Mammary epithelial cell (primary cell): ENCODE data around the gene MAB21L2.

Experiments used
- CTCF ChIP-seq, 2 donors: IDR thresholded peaks in 1 of 2; conservative IDR thresholded peaks in 1 of 2; 2 replicates each; pipeline ENCODE4 v1.5.1; 2011 to 2012; ENCODE audit warnings: inconsistent platforms in 2 of 2, low read length in 2 of 2, mild to moderate bottlenecking in 2 of 2, control low read depth in 1 of 2, low read depth in 1 of 2; ENCODE audit not compliant: insufficient read depth in 1 of 2; ENCODE audit errors: extremely low read depth in 1 of 2
- EZH2 ChIP-seq: IDR thresholded peaks from 2 replicates; pipeline ENCODE4 v1.6.1; 2012; ENCODE audit warnings: low read length, inconsistent platforms, borderline replicate concordance

- no peak for TF ChIP-seq CTCF (conservative IDR thresholded peaks at IDR 0.05 in 1 of 2, IDR thresholded peaks at IDR 0.05 in 1 of 2; ENCODE audit: extremely low read depth in 1 of 2, insufficient read depth in 1 of 2, low read depth in 1 of 2, low read length in 2 of 2)
- TF ChIP-seq EZH2 = no peak
Measured at GRCh38 chr4:150562751-150563150, 19.2 kb upstream of the MAB21L2 start.
